Measurements from ENCODE around the gene SPDYE4.

The SPDYE4 gene

GRCh38 chr17:8709006-8709405, 49.3 kb downstream of the SPDYE4 start:
- H3K4me3 ChIP-seq (ENCODE audit: low read depth, low read length), result no peak overlapping the region
- no peaks in the 10 kb centered on the region for H3K36me3 ChIP-seq (ENCODE audit: control insufficient read depth, insufficient read depth, low read length)
- H3K9ac ChIP-seq (ENCODE audit: low read length), result no peak overlapping the region
- no peaks in the 10 kb centered on the region for H3K27me3 ChIP-seq (ENCODE audit: control insufficient read depth, insufficient read depth, low read length)
- H3K27ac ChIP-seq (ENCODE audit: low read depth, low read length), result no peak overlapping the region
- H3K9me3 ChIP-seq (ENCODE audit: control insufficient read depth, insufficient read depth, low read depth, low read length), result no peaks in the 10 kb centered on the region
- no peaks in the 10 kb centered on the region for H3K4me1 ChIP-seq (ENCODE audit: control insufficient read depth, insufficient read depth, low read length)

GRCh38 chr17:8708025-8708461, 50.3 kb downstream of the SPDYE4 start:
- H3K9ac ChIP-seq (ENCODE audit: low read length), result no peak overlapping the region
- no peaks in the 10 kb centered on the region for H3K4me1 ChIP-seq (ENCODE audit: control insufficient read depth, insufficient read depth, low read length)
- no peak overlapping the region for H3K4me3 ChIP-seq (ENCODE audit: low read depth, low read length)
- peaks cover 5% of the 10 kb centered on the region for H3K9me3 ChIP-seq (ENCODE audit: control insufficient read depth, insufficient read depth, low read depth, low read length)
- H3K27ac ChIP-seq (ENCODE audit: low read depth, low read length), result no peak overlapping the region
- no peaks in the 10 kb centered on the region for H3K27me3 ChIP-seq (ENCODE audit: control insufficient read depth, insufficient read depth, low read length)
- H3K36me3 ChIP-seq (ENCODE audit: control insufficient read depth, insufficient read depth, low read length), result no peaks in the 10 kb centered on the region

- no peak overlapping the region for H3K4me3 ChIP-seq (ENCODE audit: low read depth, low read length)
- no peaks in the 10 kb centered on the region for H3K36me3 ChIP-seq (ENCODE audit: control insufficient read depth, insufficient read depth, low read length)
- peaks cover 5% of the 10 kb centered on the region for H3K9me3 ChIP-seq (ENCODE audit: control insufficient read depth, insufficient read depth, low read depth, low read length)
- H3K4me1 ChIP-seq (ENCODE audit: control insufficient read depth, insufficient read depth, low read length), result no peaks in the 10 kb centered on the region
- H3K27ac ChIP-seq (ENCODE audit: low read depth, low read length), result no peak overlapping the region
- no peaks in the 10 kb centered on the region for H3K27me3 ChIP-seq (ENCODE audit: control insufficient read depth, insufficient read depth, low read length)
- H3K9ac ChIP-seq (ENCODE audit: low read length), result no peak overlapping the region
These were observed 50.9 kb downstream of the SPDYE4 start for GRCh38 chr17:8707332-8708024.

- Histone ChIP-seq H3K4me3 (ENCODE audit: low read depth, low read length) (no peak overlapping the region), H3K27ac (ENCODE audit: low read depth, low read length) (no peak overlapping the region)
These were observed 51.9 kb downstream of the SPDYE4 start for GRCh38 chr17:8706431-8706830.

GRCh38 chr17:8705427-8705826, 52.9 kb downstream of the SPDYE4 start:
- no peaks in the 10 kb centered on the region for H3K4me1 ChIP-seq (ENCODE audit: control insufficient read depth, insufficient read depth, low read length)
- H3K9me3 ChIP-seq (ENCODE audit: control insufficient read depth, insufficient read depth, low read depth, low read length), result peaks cover 5% of the 10 kb centered on the region
- no peaks in the 10 kb centered on the region for H3K27me3 ChIP-seq (ENCODE audit: control insufficient read depth, insufficient read depth, low read length)
- H3K36me3 ChIP-seq (ENCODE audit: control insufficient read depth, insufficient read depth, low read length), result no peaks in the 10 kb centered on the region
- H3K27ac ChIP-seq (ENCODE audit: low read depth, low read length), result no peak overlapping the region
- no peak overlapping the region for H3K4me3 ChIP-seq (ENCODE audit: low read depth, low read length)
- no peak overlapping the region for H3K9ac ChIP-seq (ENCODE audit: low read length)

More at GRCh38 chr17:8706431-8706830, 51.9 kb downstream of the SPDYE4 start:
- no peaks in the 10 kb centered on the region for H3K27me3 ChIP-seq (ENCODE audit: control insufficient read depth, insufficient read depth, low read length)
- H3K4me1 ChIP-seq (ENCODE audit: control insufficient read depth, insufficient read depth, low read length), result no peaks in the 10 kb centered on the region
- peaks cover 5% of the 10 kb centered on the region for H3K9me3 ChIP-seq (ENCODE audit: control insufficient read depth, insufficient read depth, low read depth, low read length)
- no peaks in the 10 kb centered on the region for H3K36me3 ChIP-seq (ENCODE audit: control insufficient read depth, insufficient read depth, low read length)
- no peak overlapping the region for H3K9ac ChIP-seq (ENCODE audit: low read length)

GRCh38 chr17:8703001-8703400, 55.3 kb downstream of the SPDYE4 start:
- Histone ChIP-seq H3K27me3 (ENCODE audit: control insufficient read depth, insufficient read depth, low read length) (no peaks in the 10 kb centered on the region), H3K4me1 (ENCODE audit: control insufficient read depth, insufficient read depth, low read length) (peaks cover 11% of the 10 kb centered on the region)

GRCh38 chr17:8701754-8702153, 56.6 kb downstream of the SPDYE4 start:
- Histone ChIP-seq H3K36me3 (ENCODE audit: control insufficient read depth, insufficient read depth, low read length) (no peaks in the 10 kb centered on the region), H3K9ac (ENCODE audit: low read length) (no peak overlapping the region), H3K4me1 (ENCODE audit: control insufficient read depth, insufficient read depth, low read length) (peaks cover 23% of the 10 kb centered on the region), H3K27ac (ENCODE audit: low read depth, low read length) (no peak overlapping the region), H3K9me3 (ENCODE audit: control insufficient read depth, insufficient read depth, low read depth, low read length) (peaks cover 5% of the 10 kb centered on the region), H3K4me3 (ENCODE audit: low read depth, low read length) (no peak overlapping the region), H3K27me3 (ENCODE audit: control insufficient read depth, insufficient read depth, low read length) (no peaks in the 10 kb centered on the region)

More at GRCh38 chr17:8703001-8703400, 55.3 kb downstream of the SPDYE4 start:
- Histone ChIP-seq H3K9me3 (ENCODE audit: control insufficient read depth, insufficient read depth, low read depth, low read length) (peaks cover 5% of the 10 kb centered on the region), H3K27ac (ENCODE audit: low read depth, low read length) (no peak overlapping the region), H3K9ac (ENCODE audit: low read length) (no peak overlapping the region), H3K36me3 (ENCODE audit: control insufficient read depth, insufficient read depth, low read length) (no peaks in the 10 kb centered on the region), H3K4me3 (ENCODE audit: low read depth, low read length) (no peak overlapping the region)

GRCh38 chr17:8701221-8701620, 57.1 kb downstream of the SPDYE4 start:
- H3K27ac ChIP-seq (ENCODE audit: low read depth, low read length), result no peak overlapping the region
- no peak overlapping the region for H3K4me3 ChIP-seq (ENCODE audit: low read depth, low read length)
- no peaks in the 10 kb centered on the region for H3K27me3 ChIP-seq (ENCODE audit: control insufficient read depth, insufficient read depth, low read length)
- peaks cover 5% of the 10 kb centered on the region for H3K9me3 ChIP-seq (ENCODE audit: control insufficient read depth, insufficient read depth, low read depth, low read length)
- peaks cover 27% of the 10 kb centered on the region for H3K4me1 ChIP-seq (ENCODE audit: control insufficient read depth, insufficient read depth, low read length)
- no peak overlapping the region for H3K9ac ChIP-seq (ENCODE audit: low read length)
- no peaks in the 10 kb centered on the region for H3K36me3 ChIP-seq (ENCODE audit: control insufficient read depth, insufficient read depth, low read length)

Measured in HUES6 (cell line).